Astrocyte (in vitro differentiated cells and primary cell): ENCODE measurements around the gene CDC42EP3.

Source experiments
- CTCF ChIP-seq: IDR thresholded peaks from 2 replicates; pipeline ENCODE4 v1.5.1; 2011; ENCODE audit warnings: low read depth, mild to moderate bottlenecking, inconsistent platforms, low read length, moderate library complexity; ENCODE audit not compliant: insufficient read depth
- EZH2 ChIP-seq: IDR thresholded peaks from 2 replicates; pipeline ENCODE4 v1.6.1; 2012; ENCODE audit warnings: mild to moderate bottlenecking, low read length, inconsistent platforms; ENCODE audit not compliant: insufficient read depth

GRCh38 chr2:37637985-37638384, 33.5 kb downstream of the CDC42EP3 start:
- TF ChIP-seq CTCF (no peak), EZH2 (no peak)
